Activated naive CD4-positive, alpha-beta T cell treated with anti-CD3 and anti-CD28 coated beads, Interleukin-2, amount 10 ng/mL, durations not matched to agents 7 days and 5 days (primary cell): Measurements from ENCODE around the gene ABR.
A peak's percentile ranks its signal among the peaks of the same experiment; 100 is the strongest.

Source experiments
- CTCF ChIA-PET: fragments of 350-600 bp; sonication (Branson Sonifier 250); formaldehyde crosslinking; loops from one replicate; lab custom pipeline; 2021; ENCODE audit warnings: antibody characterized with exemption; lab: Charles Lee
- DNase-seq: peaks from one replicate; pipeline ENCODE4 v3.0.0-alpha.2; 2020
- H3K27ac Mint-ChIP-seq: one replicate; pipeline ENCODE4 v1.8.0; 2021; ENCODE audit warnings: mild to moderate bottlenecking, moderate library complexity, mixed read lengths
- H3K27me3 Mint-ChIP-seq: one replicate; pipeline ENCODE4 v1.8.0; 2021; ENCODE audit warnings: mild to moderate bottlenecking, mixed read lengths
- H3K36me3 Mint-ChIP-seq: one replicate; pipeline ENCODE4 v1.8.0; 2021; ENCODE audit warnings: mixed read lengths
- H3K4me1 Mint-ChIP-seq: one replicate; pipeline ENCODE4 v1.8.0; 2021; ENCODE audit warnings: mixed read lengths
- H3K4me3 Mint-ChIP-seq: one replicate; pipeline ENCODE4 v1.8.0; 2021; ENCODE audit warnings: mild to moderate bottlenecking, moderate library complexity, mixed read lengths
- H3K9me3 Mint-ChIP-seq: one replicate; pipeline ENCODE4 v1.8.0; 2021; ENCODE audit warnings: mixed read lengths

ABR gene

GRCh38 chr17:1041746-1042145 lies 138.0 kb downstream of the ABR start:
- Mint-ChIP-seq H3K27me3 (no peaks in the 10 kb centered on the region), H3K4me3 (no peak overlapping the region), H3K27ac (no peak overlapping the region), H3K9me3 (no peaks in the 10 kb centered on the region), H3K36me3 (peaks cover 34% of the 10 kb centered on the region), H3K4me1 (no peaks in the 10 kb centered on the region)
- DNase-seq, result no peak
- CTCF ChIA-PET, result interaction anchor here (0.7 kb wide), 1 partner anchor 15 kb away, joined by 3 read pairs; no protein-coding TSS in a partner anchor

- Mint-ChIP-seq H3K27ac (no peak overlapping the region), H3K4me1 (no peaks in the 10 kb centered on the region)
- CTCF ChIA-PET, result no interaction called here
Observed at GRCh38 chr17:1040216-1040600, 139.6 kb downstream of the ABR start.

GRCh38 chr17:1039511-1040215 lies 140.1 kb downstream of the ABR start:
- Mint-ChIP-seq H3K36me3 (peaks cover 25% of the 10 kb centered on the region), H3K4me3 (no peak overlapping the region), H3K4me1 (no peaks in the 10 kb centered on the region), H3K9me3 (no peaks in the 10 kb centered on the region), H3K27ac (no peak overlapping the region), H3K27me3 (no peaks in the 10 kb centered on the region)
- CTCF ChIA-PET, result no interaction called here
- DNase-seq, result no peak

More at GRCh38 chr17:1040216-1040600, 139.6 kb downstream of the ABR start:
- Mint-ChIP-seq H3K27me3 (no peaks in the 10 kb centered on the region), H3K9me3 (no peaks in the 10 kb centered on the region), H3K4me3 (no peak overlapping the region), H3K36me3 (peaks cover 26% of the 10 kb centered on the region)
- DNase-seq, result no peak

GRCh38 chr17:1039123-1039507 lies 140.7 kb downstream of the ABR start:
- CTCF ChIA-PET, result no interaction called here
- no peaks in the 10 kb centered on the region for H3K4me1 Mint-ChIP-seq
- H3K4me3 Mint-ChIP-seq, result no peak overlapping the region
- no peak overlapping the region for H3K27ac Mint-ChIP-seq
- no peaks in the 10 kb centered on the region for H3K9me3 Mint-ChIP-seq
- DNase-seq, result no peak
- H3K27me3 Mint-ChIP-seq, result no peaks in the 10 kb centered on the region
- peaks cover 24% of the 10 kb centered on the region for H3K36me3 Mint-ChIP-seq

GRCh38 chr17:1038459-1039122 lies 141.2 kb downstream of the ABR start:
- no peak overlapping the region for H3K27ac Mint-ChIP-seq
- no peak overlapping the region for H3K4me3 Mint-ChIP-seq
- no peak for DNase-seq
- no peaks in the 10 kb centered on the region for H3K4me1 Mint-ChIP-seq
- H3K27me3 Mint-ChIP-seq, result no peaks in the 10 kb centered on the region
- no peaks in the 10 kb centered on the region for H3K9me3 Mint-ChIP-seq
- peaks cover 28% of the 10 kb centered on the region for H3K36me3 Mint-ChIP-seq
- CTCF ChIA-PET, result interaction anchor here (1.3 kb wide), 1 partner anchor 17 kb away, joined by 4 read pairs; no protein-coding TSS in a partner anchor

- Mint-ChIP-seq H3K36me3 (peaks cover 23% of the 10 kb centered on the region), H3K4me1 (no peaks in the 10 kb centered on the region), H3K27ac (no peak overlapping the region), H3K9me3 (no peaks in the 10 kb centered on the region), H3K4me3 (no peak overlapping the region), H3K27me3 (no peaks in the 10 kb centered on the region)
- CTCF ChIA-PET, result interaction anchor here (1.3 kb wide), 1 partner anchor 18 kb away, joined by 4 read pairs; no protein-coding TSS in a partner anchor
- no peak for DNase-seq
Observed at GRCh38 chr17:1037238-1037879, 142.4 kb downstream of the ABR start.

GRCh38 chr17:1036845-1037237 lies 142.9 kb downstream of the ABR start:
- H3K27ac Mint-ChIP-seq, result no peak overlapping the region
- DNase-seq, result no peak
- peaks cover 18% of the 10 kb centered on the region for H3K36me3 Mint-ChIP-seq
- H3K27me3 Mint-ChIP-seq, result no peaks in the 10 kb centered on the region
- H3K4me3 Mint-ChIP-seq, result no peak overlapping the region
- H3K4me1 Mint-ChIP-seq, result no peaks in the 10 kb centered on the region
- no peaks in the 10 kb centered on the region for H3K9me3 Mint-ChIP-seq
- CTCF ChIA-PET, result no interaction called here

- no peak for DNase-seq
- Mint-ChIP-seq H3K27me3 (no peaks in the 10 kb centered on the region), H3K27ac (no peak overlapping the region), H3K36me3 (peaks cover 15% of the 10 kb centered on the region), H3K4me3 (no peak overlapping the region), H3K9me3 (no peaks in the 10 kb centered on the region), H3K4me1 (no peaks in the 10 kb centered on the region)
- CTCF ChIA-PET, result no interaction called here
Observed at GRCh38 chr17:1036171-1036844, 143.5 kb downstream of the ABR start.

- no peaks in the 10 kb centered on the region for H3K9me3 Mint-ChIP-seq
- no peak overlapping the region for H3K4me3 Mint-ChIP-seq
- no peak for DNase-seq
- no peaks in the 10 kb centered on the region for H3K27me3 Mint-ChIP-seq
- CTCF ChIA-PET, result no interaction called here
- peaks cover 15% of the 10 kb centered on the region for H3K36me3 Mint-ChIP-seq
- H3K4me1 Mint-ChIP-seq, result no peaks in the 10 kb centered on the region
- no peak overlapping the region for H3K27ac Mint-ChIP-seq
Observed at GRCh38 chr17:1035546-1036170, 144.1 kb downstream of the ABR start.

- Mint-ChIP-seq H3K4me1 (no peaks in the 10 kb centered on the region), H3K4me3 (no peak overlapping the region), H3K9me3 (no peaks in the 10 kb centered on the region), H3K27me3 (no peaks in the 10 kb centered on the region), H3K27ac (no peak overlapping the region), H3K36me3 (peaks cover 15% of the 10 kb centered on the region)
- no peak for DNase-seq
- CTCF ChIA-PET, result no interaction called here
Observed at GRCh38 chr17:1034652-1035210, 145.1 kb downstream of the ABR start.

GRCh38 chr17:1033503-1033902 lies 146.3 kb downstream of the ABR start:
- Mint-ChIP-seq H3K4me1 (no peaks in the 10 kb centered on the region), H3K27me3 (no peaks in the 10 kb centered on the region), H3K9me3 (no peaks in the 10 kb centered on the region), H3K27ac (peak overlapping the region; percentile 19), H3K4me3 (no peak overlapping the region), H3K36me3 (peaks cover 11% of the 10 kb centered on the region)
- CTCF ChIA-PET, result no interaction called here
- DNase-seq, result no peak

GRCh38 chr17:1032391-1032790 lies 147.4 kb downstream of the ABR start:
- CTCF ChIA-PET, result no interaction called here
- H3K27me3 Mint-ChIP-seq, result no peaks in the 10 kb centered on the region
- DNase-seq, result no peak
- H3K4me1 Mint-ChIP-seq, result no peaks in the 10 kb centered on the region
- no peak overlapping the region for H3K27ac Mint-ChIP-seq
- H3K36me3 Mint-ChIP-seq, result peaks cover 9% of the 10 kb centered on the region
- no peaks in the 10 kb centered on the region for H3K9me3 Mint-ChIP-seq
- no peak overlapping the region for H3K4me3 Mint-ChIP-seq

GRCh38 chr17:1031711-1032110 lies 148.1 kb downstream of the ABR start:
- DNase-seq, result no peak
- CTCF ChIA-PET, result no interaction called here
- H3K4me3 Mint-ChIP-seq, result no peak overlapping the region
- no peak overlapping the region for H3K27ac Mint-ChIP-seq
- no peaks in the 10 kb centered on the region for H3K27me3 Mint-ChIP-seq
- H3K4me1 Mint-ChIP-seq, result no peaks in the 10 kb centered on the region
- peaks cover 6% of the 10 kb centered on the region for H3K36me3 Mint-ChIP-seq
- no peaks in the 10 kb centered on the region for H3K9me3 Mint-ChIP-seq
